ENCODE data around the gene PLET1. TPM values are rescaled to one million over a fixed set of nuclear protein-coding genes. Genes with fewer than 3 reads are reported as not detected.
A peak's percentile ranks its signal among the peaks of the same experiment; 100 is the strongest.

Gene PLET1
- total and polyA plus RNA-seq, 9 of the 15 experiments (the other 6 are each of a cell fraction or from before 2014, with no cell fraction given), result not detected

DNA sequence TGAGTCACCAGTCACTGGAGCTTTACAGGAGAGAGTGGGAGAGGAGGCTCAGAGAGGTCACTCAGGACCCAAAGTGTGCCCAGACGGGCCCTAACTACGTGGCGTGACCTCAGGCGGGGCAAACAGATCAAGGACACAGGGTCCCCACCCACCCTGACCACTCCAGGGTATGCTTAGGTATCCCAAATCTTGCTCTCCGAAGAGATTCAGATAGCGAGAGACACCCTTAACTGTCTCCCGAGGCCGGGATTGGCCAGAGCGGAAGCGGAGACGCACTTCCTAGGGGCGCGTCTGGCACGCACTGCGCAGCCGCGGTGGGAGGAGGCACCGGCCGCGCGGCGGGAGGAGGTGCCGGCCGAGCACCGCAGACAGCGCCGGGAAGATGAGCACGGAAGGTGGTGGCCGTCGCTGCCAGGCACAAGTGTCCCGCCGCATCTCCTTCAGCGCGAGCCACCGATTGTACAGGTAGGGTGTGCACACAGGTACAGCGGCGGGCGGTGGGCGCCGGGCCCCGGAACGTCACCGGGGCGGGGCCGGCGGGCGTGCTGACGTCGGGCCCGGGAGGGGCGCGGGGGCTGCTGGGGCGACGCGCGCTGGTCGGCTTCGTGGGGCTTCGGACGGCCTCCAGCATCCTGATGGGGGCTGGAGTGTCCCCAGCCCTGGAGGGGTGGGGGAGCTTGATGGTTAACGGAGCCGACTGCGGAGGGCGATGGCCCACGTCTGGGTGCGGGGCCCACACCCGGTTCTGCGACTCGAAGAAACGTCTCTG is 34.4 kb downstream of the PLET1 start, which contains the start of gene PTS (continued):
- TF ChIP-seq, protein P1, sequence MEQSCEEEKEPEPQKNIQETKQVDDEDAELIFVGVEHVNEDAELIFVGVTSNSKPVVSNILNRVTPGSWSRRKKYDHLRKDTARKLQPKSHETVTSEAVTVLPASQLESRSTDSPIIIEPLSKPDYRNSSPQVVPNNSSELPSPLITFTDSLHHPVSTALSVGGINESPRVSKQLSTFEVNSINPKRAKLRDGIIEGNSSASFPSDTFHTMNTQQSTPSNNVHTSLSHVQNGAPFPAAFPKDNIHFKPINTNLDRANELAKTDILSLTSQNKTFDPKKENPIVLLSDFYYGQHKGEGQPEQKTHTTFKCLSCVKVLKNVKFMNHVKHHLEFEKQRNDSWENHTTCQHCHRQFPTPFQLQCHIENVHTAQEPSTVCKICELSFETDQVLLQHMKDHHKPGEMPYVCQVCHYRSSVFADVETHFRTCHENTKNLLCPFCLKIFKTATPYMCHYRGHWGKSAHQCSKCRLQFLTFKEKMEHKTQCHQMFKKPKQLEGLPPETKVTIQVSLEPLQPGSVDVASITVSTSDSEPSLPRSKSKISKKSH (CRISPR knock-in tag; IDR thresholded peaks at IDR 0.05), result no peak
- peak in 1 of 2 experiments; percentile 29; a peak in 1 of 4 replicates for TF ChIP-seq RCOR1 (IDR thresholded peaks at IDR 0.05; ENCODE audit: borderline replicate concordance in 1 of 2, low read depth in 2 of 2, low read length in 2 of 2)

DNA sequence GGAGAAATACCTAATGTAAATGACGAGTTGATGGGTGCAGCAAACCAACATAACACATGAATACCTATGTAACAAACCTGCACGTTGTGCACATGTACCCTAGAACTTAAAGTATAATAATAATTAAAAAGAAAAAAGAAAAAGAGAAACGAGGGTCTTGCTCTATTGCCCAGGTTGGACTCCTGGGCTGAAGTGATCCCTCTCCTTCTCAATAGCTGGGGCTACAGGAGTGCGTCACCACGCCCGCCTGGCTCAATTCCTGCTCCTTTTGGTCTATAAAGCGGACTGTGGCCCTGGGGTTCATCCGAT is 35.0 kb downstream of the PLET1 start:
- Histone ChIP-seq H3K4me1 (replicated peaks in 1 of 2; ENCODE audit: control insufficient read depth in 2 of 2, insufficient read depth in 2 of 2, low read length in 2 of 2) (peaks cover 5 to 8% of the 10 kb centered on the region in 2 experiments; a peak in 3 of 5 replicates), H3K4me2 (ENCODE audit: insufficient read depth, low read length) (peak overlapping the region; percentile 91), H3K9me3 (replicated peaks; ENCODE audit: control insufficient read depth, insufficient read depth, low read depth, low read length) (no peaks in the 10 kb centered on the region), H3K4me3 (peak overlapping the region; percentile 85), H3K9ac (ENCODE audit: insufficient read depth in 1 of 2, low read depth in 2 of 2, low read length in 2 of 2) (peak overlapping the region; percentile 88 to 94), H3K36me3 (ENCODE audit: control insufficient read depth, insufficient read depth, low read length) (peaks cover 28% of the 10 kb centered on the region), H3K79me2 (ENCODE audit: control insufficient read depth, insufficient read depth, low read length) (peaks cover 26% of the 10 kb centered on the region), H2AFZ (ENCODE audit: low read depth, low read length) (peak overlapping the region; percentile 99), H4K20me1 (replicated peaks; ENCODE audit: control insufficient read depth, insufficient read depth, low read length) (no peaks in the 10 kb centered on the region), H3K9me1 (ENCODE audit: control insufficient read depth, insufficient read depth, low read length) (no peaks in the 10 kb centered on the region), H3K27ac (ENCODE audit: extremely low read depth, low read depth, low read length) (peak overlapping the region; percentile 87), H3K27me3 (ENCODE audit: control insufficient read depth in 2 of 2, insufficient read depth in 2 of 2, low read length in 2 of 2) (no peaks in the 10 kb centered on the region)
- intact Hi-C loops (cut with micrococcal nuclease) (loop anchor here (1.0 kb wide), 1 partner anchor 55 kb away; no protein-coding TSS in a partner anchor), in situ Hi-C loops (cut with MboI) (loop anchor here (10.0 kb wide), 2 partner anchors 329 to 621 kb away; partner anchors contain the start of gene SIK2)
- BruUV-seq (replicated peaks), result TSS peak; percentile 85
- FAIRE-seq (no peak), ATAC-seq (no peak), DNase-seq (ENCODE audit: extremely low read depth in 1 of 4, low spot score in 3 of 4) (no peak)
- POLR2A ChIA-PET, result interaction anchor here (1.0 kb wide), 1 partner anchor 15 kb away, joined by 3 read pairs; no protein-coding TSS in a partner anchor
- WGBS (ENCODE audit: insufficient coverage, low coverage, missing lambda C conversion rate), result 26% methylated on average over 7 of the region's 8 CpGs
- CTCF ChIA-PET (ENCODE audit: low intra/inter-chr PET ratio), result interaction anchor here (1.5 kb wide), 1 partner anchor 53 kb away, joined by 3 read pairs; no protein-coding TSS in a partner anchor
- TF ChIP-seq, protein P2, sequence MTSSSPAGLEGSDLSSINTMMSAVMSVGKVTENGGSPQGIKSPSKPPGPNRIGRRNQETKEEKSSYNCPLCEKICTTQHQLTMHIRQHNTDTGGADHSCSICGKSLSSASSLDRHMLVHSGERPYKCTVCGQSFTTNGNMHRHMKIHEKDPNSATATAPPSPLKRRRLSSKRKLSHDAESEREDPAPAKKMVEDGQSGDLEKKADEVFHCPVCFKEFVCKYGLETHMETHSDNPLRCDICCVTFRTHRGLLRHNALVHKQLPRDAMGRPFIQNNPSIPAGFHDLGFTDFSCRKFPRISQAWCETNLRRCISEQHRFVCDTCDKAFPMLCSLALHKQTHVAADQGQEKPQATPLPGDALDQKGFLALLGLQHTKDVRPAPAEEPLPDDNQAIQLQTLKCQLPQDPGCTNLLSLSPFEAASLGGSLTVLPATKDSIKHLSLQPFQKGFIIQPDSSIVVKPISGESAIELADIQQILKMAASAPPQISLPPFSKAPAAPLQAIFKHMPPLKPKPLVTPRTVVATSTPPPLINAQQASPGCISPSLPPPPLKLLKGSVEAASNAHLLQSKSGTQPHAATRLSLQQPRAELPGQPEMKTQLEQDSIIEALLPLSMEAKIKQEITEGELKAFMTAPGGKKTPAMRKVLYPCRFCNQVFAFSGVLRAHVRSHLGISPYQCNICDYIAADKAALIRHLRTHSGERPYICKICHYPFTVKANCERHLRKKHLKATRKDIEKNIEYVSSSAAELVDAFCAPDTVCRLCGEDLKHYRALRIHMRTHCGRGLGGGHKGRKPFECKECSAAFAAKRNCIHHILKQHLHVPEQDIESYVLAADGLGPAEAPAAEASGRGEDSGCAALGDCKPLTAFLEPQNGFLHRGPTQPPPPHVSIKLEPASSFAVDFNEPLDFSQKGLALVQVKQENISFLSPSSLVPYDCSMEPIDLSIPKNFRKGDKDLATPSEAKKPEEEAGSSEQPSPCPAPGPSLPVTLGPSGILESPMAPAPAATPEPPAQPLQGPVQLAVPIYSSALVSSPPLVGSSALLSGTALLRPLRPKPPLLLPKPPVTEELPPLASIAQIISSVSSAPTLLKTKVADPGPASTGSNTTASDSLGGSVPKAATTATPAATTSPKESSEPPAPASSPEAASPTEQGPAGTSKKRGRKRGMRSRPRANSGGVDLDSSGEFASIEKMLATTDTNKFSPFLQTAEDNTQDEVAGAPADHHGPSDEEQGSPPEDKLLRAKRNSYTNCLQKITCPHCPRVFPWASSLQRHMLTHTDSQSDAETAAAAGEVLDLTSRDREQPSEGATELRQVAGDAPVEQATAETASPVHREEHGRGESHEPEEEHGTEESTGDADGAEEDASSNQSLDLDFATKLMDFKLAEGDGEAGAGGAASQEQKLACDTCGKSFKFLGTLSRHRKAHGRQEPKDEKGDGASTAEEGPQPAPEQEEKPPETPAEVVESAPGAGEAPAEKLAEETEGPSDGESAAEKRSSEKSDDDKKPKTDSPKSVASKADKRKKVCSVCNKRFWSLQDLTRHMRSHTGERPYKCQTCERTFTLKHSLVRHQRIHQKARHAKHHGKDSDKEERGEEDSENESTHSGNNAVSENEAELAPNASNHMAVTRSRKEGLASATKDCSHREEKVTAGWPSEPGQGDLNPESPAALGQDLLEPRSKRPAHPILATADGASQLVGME (CRISPR knock-in tag; IDR thresholded peaks at IDR 0.05), result no peak
- TF ChIP-seq OTX1 (CRISPR knock-in tag; IDR thresholded peaks at IDR 0.05) (0 out of 2 replicates have a peak, but pooled peaks have one; percentile 40), MIER1 (IDR thresholded peaks at IDR 0.05; ENCODE audit: low read depth) (no peak), ZSCAN29 (IDR thresholded peaks at IDR 0.05) (no peak), ZNF408 (CRISPR knock-in tag; IDR thresholded peaks at IDR 0.05; ENCODE audit: low read depth) (no peak), PTRF (tag; IDR thresholded peaks at IDR 0.05) (no peak), L3MBTL2 (IDR thresholded peaks at IDR 0.05) (no peak), SMAD3 (CRISPR knock-in tag; conservative IDR thresholded peaks at IDR 0.05) (no peak), MTA1 (IDR thresholded peaks at IDR 0.05; ENCODE audit: borderline replicate concordance) (no peak), ZNF121 (CRISPR knock-in tag; conservative IDR thresholded peaks at IDR 0.05) (peak; percentile 91)
